Lower leg skin (tissue), 4 donors: ENCODE data around the gene RTL10. TPM values are rescaled to one million over a fixed set of nuclear protein-coding genes. Genes with fewer than 3 reads are reported as not detected.

Experiments
- DNase-seq, 2 donors: peaks; one replicate each; pipeline ENCODE4 v3.0.0-alpha.2; 2019; ENCODE audit warnings: low spot score in 2 of 2
- H3K4me3 ChIP-seq: fragments of 200-600 bp; sonication (generic); 2 replicates; pipeline ENCODE4 v1.5.1; 2017; ENCODE audit warnings: mild to moderate bottlenecking, low read depth; ENCODE audit not compliant: poor library complexity, severe bottlenecking
- POLR2A ChIP-seq, 2 donors: fragments of 450-650 bp; IDR thresholded peaks; one replicate each; pipeline ENCODE4 v1.6.1; 2016 to 2017; ENCODE audit warnings: antibody characterized with exemption in 2 of 2, mild to moderate bottlenecking in 1 of 2, moderate library complexity in 1 of 2
- WGBS, 2 donors: methylation state at CpG; one replicate each; pipeline ENCODE4 v1.1.5; 2018; 5-methylcytosine and 5-hydroxymethylcytosine counted together
- intact Hi-C: fragments of 100-400 bp; cut with DNase I; formaldehyde crosslinking; loops from one replicate; pipeline ENCODE4 v1.15.0; 2023; ENCODE audit warnings: low total_unique reads
- total RNA-seq, 4 donors: library from RNA; depleted of rRNA; stranded (reverse); fragments of >200 nt; gene quantifications; one replicate each; pipeline ENCODE4 v1.1.0, GENCODE V29; 2016
- TF ChIP-seq, protein P1 (sequence below), 3 donors: fragments of 450-650 bp; IDR thresholded peaks; one replicate each; pipeline ENCODE4 v1.5.1; 2016; ENCODE audit warnings: antibody characterized with exemption in 3 of 3, mild to moderate bottlenecking in 3 of 3, moderate library complexity in 2 of 3

The RTL10 gene
- total RNA-seq, 4 donors from 2014 or later, result 24.5 to 28.0 (median 27.1) TPM

DNA sequence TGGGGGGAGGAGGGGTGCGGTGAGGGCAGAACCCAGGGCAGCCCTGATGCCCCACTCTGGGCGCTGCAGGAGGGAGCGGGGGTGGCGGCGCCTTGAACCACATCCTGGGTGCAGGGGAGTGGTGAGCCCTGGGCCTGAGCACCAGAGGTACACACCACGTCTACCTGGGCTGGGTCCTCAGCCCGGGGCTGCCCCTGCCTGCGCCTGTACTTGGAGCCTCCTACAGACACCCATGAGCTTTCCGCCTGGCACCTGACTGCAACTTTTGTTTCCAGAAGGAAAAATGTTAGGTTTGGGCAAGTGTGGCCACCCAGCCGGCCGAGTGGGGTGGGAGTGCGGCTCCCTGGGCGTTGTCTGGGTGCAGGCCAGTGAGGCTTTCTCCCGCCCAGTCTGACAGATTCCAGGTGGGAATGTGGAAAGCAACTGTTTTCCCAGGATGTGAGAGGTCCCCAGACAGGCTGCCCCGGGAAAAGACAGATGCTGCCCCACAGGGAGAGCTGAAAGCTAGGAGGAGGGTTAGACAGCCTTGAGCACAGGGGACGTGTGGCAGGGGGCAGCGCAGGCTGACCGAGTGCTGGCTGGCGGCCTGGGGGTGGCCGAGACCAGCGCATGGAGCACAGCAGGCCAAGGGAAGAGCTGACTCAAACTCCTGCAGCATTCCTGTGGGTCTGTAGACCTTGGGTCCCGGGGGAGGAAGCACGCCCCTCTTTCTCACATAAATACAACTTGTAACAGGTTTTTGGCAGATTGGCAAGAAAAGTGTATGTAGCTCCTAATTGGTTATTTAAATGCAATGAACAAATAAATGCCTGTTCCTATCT, 44.1 kb downstream of the RTL10 start:
- intact Hi-C loops, result no loop called here
- no peak overlapping the region for H3K4me3 ChIP-seq
- TF ChIP-seq, protein P1, sequence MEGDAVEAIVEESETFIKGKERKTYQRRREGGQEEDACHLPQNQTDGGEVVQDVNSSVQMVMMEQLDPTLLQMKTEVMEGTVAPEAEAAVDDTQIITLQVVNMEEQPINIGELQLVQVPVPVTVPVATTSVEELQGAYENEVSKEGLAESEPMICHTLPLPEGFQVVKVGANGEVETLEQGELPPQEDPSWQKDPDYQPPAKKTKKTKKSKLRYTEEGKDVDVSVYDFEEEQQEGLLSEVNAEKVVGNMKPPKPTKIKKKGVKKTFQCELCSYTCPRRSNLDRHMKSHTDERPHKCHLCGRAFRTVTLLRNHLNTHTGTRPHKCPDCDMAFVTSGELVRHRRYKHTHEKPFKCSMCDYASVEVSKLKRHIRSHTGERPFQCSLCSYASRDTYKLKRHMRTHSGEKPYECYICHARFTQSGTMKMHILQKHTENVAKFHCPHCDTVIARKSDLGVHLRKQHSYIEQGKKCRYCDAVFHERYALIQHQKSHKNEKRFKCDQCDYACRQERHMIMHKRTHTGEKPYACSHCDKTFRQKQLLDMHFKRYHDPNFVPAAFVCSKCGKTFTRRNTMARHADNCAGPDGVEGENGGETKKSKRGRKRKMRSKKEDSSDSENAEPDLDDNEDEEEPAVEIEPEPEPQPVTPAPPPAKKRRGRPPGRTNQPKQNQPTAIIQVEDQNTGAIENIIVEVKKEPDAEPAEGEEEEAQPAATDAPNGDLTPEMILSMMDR (IDR thresholded peaks at IDR 0.05), result no peak
- no peak for TF ChIP-seq POLR2A (IDR thresholded peaks at IDR 0.05)
- DNase-seq, result peak in 1 of 2 donors; percentile 87
- WGBS, 2 donors, result 58 to 65% methylated on average over 18 to 23 of the region's 23 CpGs

DNA sequence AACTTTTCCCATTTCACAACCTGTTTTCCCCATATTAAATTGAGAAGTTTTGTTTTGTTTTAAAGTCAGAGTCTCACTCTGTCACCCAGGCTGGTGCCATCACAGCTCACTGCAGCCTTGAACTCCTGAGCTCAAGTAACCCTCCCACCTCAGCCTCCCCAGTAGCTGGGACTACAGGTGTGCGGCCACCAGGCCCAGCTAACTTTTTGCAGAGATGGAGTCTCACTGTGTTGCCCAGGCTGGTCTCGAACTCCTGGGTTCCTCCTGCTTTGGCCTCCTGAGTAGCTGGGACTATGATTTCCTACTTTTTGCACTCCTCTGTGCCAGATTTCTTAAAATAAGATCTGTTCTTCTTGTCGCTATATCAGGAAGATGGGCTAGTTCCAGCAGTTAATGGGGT, 44.9 kb downstream of the RTL10 start:
- TF ChIP-seq, protein P1 (IDR thresholded peaks at IDR 0.05), result no peak
- no peak for TF ChIP-seq POLR2A (IDR thresholded peaks at IDR 0.05)
- 72 to 80% methylated on average over 3 of the region's 3 CpGs for WGBS, 2 donors
- no peak overlapping the region for H3K4me3 ChIP-seq
- peak in 1 of 2 donors; percentile 37 for DNase-seq
- intact Hi-C loops, result no loop called here

DNA sequence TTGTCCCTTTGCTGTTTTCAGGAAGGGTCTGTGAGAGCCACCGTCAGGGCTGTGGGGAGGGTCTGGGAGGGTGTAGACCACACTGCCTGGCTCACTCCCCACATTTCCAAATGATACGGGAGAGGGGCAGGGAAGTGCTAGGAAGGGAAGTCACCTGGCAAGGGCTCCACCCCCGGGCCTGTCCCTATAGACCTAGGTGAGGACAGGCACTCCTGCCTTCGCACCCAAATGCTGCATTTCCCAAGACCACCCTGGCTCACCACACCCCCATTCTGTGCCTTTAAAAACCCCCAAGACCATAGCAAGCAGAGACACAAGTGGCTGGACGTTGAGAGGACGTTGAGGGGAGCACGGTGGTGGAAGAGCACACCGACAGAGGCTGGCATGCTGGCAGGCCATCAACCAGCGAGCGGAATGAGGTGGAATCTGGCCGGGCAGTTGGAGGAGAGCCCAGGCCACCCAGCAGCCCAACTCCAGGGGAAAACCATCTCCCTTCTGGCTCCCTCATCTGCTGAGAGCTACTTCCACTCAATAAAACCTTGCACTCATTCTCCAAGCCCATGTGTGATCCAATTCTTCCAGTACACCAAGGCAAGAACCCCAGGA, 45.7 kb downstream of the RTL10 start:
- TF ChIP-seq, protein P1 (IDR thresholded peaks at IDR 0.05), result no peak
- TF ChIP-seq POLR2A (IDR thresholded peaks at IDR 0.05), result no peak
- peak in 1 of 2 donors; percentile 84 for DNase-seq
- 64 to 78% methylated on average over 9 to 11 of the region's 11 CpGs for WGBS, 2 donors
- no peak overlapping the region for H3K4me3 ChIP-seq
- intact Hi-C loops, result no loop called here

DNA sequence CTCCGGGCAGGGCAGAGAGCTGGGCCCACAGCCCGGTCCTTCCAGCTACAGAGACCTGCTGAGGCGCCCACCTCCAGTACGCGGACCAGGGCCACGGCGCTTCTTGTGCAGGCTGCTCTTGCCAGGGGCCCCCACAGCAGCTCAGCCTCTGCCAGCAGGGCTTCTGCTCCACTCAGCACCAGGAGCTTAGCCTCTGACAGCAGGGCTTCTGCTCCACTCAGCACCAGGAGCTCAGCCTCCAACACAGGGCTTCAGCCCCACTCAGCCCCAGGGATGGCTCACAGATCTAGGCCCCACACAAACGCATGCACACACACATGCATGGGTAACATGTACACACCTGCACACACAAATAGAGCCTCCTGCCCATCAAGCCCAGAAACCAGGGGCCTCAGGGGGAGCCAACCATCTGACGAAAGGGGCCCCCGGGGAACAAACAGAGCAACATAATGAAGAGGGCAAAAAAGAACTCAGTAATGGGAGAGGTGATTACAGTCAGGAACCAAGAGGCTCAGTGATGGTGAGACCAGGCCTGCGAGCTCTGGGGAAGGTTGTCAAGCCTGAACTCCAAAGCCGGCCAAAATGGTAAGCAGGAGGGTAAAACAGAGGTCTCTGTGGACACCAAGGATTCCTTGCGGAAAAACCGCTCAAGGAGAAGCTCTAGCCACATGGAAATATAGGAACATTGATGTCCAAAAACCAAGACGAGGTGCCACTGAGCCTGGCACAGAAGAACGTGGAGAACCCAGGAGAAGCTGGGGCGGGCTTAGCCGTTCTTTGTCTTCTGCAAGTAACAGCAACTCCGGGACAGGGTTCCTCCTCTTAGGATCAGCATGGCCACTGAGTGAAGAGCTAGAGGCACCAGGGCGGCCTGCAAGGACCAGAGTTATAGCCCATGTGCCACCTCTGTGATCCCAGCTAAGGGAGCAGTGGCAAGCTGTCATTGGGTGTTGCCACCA, 46.5 kb downstream of the RTL10 start:
- 87 to 94% methylated on average over 13 to 20 of the region's 20 CpGs for WGBS, 2 donors
- no peak for TF ChIP-seq POLR2A (IDR thresholded peaks at IDR 0.05)
- TF ChIP-seq, protein P1 (IDR thresholded peaks at IDR 0.05), result no peak
- peak in 1 of 2 donors; percentile 80 for DNase-seq
- intact Hi-C loops, result no loop called here
- no peak overlapping the region for H3K4me3 ChIP-seq

DNA sequence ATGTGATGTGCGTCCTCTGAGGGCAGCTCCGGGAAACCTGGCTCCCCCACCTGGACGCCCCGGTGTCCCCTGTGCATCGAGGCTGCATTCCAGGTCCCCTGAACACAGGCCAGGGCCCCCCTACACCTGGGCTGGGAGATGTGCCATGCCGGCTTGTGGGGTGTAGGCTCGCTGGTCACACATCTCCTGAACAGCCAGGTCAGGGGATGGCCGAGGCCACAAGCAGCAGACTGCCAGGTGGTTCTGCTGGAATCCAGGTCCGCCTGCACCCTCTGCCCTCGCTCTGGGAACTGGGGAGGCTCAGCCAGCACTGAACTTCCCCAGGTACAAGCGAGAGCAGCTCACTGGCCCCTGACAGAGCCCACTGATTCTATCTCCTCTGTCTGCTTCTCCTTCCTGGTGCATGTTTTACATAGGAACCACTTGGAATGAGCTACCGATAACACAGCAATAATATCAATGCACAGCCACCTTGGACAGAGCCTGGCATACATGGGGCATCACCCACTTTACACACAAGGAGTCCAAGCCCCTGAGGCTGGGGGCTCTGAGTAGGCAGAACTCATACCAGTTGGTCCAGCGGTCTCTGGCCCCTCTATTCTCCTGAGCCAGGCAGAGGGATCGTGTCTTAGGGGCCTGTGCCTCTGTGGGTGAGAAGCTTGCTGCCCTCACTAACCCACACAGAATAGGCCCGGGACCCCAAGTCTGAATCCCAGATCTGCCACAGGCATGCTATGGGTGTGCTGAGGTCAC, 47.3 kb downstream of the RTL10 start:
- TF ChIP-seq, protein P1 (IDR thresholded peaks at IDR 0.05), result no peak
- TF ChIP-seq POLR2A (IDR thresholded peaks at IDR 0.05), result no peak
- 83% methylated on average over 10 to 13 of the region's 15 CpGs for WGBS, 2 donors
- no peak overlapping the region for H3K4me3 ChIP-seq
- intact Hi-C loops, result no loop called here
- peak in 1 of 2 donors; percentile 84 for DNase-seq
